T1000 (cell line): ENCODE data around the gene SETD5.

Experiments used
- DNase-seq: peaks from one replicate; lab custom pipeline; 2025; ENCODE audit warnings: mixed read lengths; lab: John Stamatoyannopoulos, UW

Gene SETD5

DNA sequence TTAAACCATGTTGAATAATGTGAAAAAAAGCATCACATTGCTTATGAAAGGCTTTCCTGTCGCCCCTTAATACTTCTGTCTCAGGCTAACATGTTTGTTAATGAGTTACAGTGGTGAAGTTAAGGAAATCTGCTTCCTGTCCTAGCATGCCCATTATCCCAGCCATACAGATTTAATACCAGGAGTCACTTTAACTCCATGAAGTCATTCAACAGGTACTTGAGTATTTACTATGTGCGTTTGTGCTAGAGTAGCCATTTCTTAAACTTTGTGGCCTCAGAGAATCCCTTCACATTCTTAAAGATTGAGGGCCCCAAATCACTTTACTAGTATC lies 10.1 kb upstream of the SETD5 start:
- DNase-seq: no peak

DNA sequence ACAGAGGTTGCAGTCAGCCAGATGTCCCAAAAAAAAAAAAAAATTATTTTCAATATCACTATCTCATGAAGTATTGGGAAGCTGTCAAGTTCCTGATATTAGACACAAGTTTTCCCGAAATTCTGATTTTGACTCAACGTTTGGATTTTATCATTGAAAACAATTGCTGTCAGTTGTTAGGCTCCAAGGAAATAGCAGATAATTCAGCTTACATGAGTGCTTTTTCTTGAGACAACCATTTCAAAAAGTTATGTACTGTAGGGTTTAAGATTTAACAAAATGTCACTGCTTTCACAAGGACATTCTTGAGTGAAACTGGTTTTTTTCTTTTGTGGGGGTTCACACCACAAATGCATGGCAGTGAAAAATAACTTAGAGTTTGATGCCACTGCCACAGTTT lies 9.3 kb upstream of the SETD5 start:
- DNase-seq: no peak

DNA sequence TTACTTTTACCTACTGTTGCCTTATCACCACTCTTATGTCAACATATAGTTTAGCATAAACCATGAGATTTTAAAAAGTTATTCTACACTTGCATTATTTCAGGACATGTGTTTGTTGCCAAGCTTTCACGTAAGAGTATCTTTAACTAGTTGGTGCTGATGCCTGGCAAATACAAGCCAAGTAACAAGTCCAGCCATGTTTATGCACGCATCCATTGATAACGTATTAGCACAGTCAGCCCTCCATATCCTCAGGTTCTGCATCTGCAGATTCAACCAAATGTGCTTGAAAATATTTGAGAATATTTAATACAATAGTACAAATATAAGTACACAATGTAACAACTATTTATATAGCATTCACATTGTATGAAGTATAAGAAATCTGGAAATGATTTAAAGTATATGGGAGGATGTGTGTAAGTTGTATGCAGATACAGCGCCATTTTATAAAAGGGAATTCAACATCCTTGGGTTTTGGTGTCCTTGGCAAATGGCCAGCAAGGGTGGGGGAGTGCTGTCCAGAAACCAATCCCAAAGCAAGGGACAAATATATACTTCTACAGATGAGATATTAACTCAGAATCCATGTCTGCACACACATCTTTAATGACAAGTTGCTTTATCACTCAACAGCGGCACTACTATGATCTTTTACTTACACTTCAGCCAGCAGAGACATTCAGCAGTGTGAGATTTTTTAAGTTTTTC lies 8.7 kb upstream of the SETD5 start:
- no peak for DNase-seq

DNA sequence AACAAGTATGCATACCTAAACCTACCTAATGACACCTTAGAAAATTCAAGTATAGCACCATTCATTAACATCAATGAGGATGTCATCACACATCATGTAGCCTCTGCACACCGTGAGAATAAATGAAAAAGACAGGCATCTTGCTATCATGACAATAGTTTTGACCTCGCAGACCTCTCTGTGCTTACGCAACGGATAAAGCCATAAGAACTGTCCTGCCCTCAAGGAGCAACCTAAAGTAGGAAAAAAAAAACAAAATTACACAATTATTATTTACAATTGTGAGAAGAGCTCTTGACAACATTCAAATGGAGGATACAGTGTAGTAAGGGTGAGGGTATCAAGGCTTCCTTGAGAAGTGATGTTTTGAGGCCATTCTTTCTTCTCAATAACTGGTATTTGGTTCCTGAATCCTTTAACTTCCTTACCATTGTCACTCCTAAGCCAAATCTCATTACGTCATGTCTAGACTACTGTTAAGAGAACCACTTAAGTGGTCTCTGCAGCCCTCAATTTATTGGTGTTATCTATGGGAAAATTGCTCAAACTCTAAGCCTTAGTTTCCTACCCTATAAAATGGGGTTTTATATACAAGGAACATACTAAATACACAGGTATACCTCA lies 7.0 kb upstream of the SETD5 start:
- DNase-seq: no peak

DNA sequence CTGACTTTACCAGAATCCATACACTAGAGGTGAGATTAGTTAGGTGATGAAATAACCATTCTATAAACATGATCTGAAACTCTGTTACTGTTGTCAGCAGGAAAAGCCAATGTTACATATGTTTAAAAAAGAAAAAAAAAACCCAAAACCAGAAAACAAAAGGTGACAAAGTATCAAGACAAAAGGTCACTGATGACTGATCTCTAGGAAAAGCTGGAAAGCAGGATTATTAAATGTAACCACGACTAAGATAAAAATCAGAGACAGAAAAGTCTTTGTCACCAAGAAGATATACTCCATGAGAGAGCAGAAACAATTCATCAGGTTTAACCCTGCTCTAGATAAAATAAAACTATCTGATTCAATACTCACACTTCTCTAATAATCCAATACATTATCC lies 5.4 kb upstream of the SETD5 start:
- DNase-seq: no peak

DNA sequence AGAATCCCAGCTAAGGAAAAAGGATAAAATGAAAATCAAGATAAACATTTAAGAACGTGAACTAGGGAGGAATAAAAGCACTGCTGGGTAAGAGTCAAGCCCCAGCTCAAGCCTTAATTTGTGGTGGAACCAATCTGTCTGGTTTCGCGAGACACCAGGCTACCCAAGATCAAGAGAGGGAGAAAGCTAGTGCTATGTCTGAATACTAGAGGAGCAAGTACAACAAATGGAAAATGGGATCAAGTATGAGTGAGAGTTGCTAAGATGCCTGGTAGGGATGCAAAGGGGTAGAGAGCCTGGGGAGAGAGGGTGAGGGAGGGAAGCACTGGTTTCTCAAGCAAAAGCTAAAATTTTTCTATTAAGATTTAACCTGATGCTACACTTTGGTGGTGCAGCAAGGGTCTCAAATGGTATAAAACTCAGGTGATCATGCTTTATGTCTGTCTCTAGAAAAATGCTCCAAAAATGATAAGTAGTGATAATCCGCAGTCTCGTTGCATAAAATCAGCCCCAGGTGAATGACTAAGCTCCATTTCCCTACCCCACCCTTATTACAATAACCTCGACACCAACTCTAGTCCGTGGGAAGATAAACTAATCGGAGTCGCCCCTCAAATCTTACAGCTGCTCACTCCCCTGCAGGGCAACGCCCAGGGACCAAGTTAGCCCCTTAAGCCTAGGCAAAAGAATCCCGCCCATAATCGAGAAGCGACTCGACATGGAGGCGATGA lies 1.7 kb upstream of the SETD5 start:
- DNase-seq: no peak

DNA sequence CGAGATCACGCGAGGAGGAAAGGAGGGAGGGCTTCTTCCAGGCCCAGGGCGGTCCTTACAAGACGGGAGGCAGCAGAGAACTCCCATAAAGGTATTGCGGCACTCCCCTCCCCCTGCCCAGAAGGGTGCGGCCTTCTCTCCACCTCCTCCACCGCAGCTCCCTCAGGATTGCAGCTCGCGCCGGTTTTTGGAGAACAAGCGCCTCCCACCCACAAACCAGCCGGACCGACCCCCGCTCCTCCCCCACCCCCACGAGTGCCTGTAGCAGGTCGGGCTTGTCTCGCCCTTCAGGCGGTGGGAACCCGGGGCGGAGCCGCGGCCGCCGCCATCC lies 1.1 kb upstream of the SETD5 start:
- no peak for DNase-seq

DNA sequence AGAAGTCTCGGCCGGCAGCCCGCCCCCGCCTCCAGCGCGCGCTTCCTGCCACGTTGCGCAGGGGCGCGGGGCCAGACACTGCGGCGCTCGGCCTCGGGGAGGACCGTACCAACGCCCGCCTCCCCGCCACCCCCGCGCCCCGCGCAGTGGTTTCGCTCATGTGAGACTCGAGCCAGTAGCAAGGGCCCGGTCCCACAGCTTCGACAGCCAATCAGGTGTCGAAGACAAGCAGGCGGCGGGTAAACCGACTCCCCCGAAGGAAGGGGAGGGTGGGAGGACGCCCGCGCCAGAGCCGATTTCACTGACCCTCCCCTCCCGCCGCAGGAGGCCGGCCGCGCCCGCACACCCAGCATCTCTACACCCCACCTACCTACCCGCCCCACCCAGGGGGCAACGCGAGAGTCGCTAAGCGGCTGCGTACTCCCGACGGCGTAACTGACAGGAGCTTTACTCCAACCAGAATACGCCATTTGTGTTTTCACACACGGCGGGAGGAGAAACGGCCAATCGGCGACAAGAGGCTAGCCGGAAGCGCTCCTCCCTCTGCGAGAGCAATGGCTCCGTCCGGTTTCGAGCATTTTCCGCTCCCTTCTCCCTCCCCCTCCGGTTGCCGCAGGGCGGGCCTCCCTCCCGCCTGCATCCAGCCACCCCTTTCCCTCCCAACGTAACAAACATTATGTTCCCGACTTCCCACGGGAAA lies 633 bp upstream of the SETD5 start:
- DNase-seq: peak; percentile 100

DNA sequence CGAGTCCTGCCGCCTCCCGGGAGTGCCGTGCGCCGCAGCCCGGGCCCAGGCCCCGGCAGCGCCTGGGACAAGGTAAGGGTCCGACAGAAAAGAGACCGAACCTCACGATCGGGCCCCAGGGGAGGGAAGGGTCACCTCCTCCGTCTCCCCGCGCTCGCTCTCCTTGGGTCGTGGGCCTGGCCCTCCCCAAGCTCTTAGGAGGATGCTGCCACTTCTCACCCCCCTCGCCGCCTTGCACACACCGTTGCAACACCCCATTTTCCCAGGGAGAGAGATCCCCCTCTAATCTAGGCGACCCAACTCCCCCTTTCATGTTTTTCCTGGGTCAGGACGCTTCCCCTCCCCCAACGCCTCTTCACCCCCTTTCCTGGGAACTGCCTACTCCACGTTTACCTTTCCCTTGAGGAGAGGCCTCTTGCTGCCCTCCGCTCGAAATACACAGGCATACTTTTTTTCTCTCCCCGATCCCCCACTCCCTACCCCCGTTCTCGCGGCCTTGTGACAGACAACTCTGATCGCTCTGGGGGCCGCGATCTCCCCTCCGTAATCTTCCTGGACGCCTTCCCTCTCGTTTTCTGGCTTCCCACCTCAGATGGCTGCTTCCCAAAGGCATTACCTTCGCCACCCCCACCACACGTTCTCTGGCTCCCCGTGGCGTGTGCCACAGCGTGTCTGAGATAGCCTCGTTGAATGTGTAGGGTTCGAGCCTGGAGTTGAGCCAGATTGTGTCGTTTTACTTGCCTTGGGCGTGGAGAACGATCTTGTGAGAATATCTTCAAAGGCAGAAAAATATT lies 688 bp downstream of the SETD5 start:
- DNase-seq: no peak

DNA sequence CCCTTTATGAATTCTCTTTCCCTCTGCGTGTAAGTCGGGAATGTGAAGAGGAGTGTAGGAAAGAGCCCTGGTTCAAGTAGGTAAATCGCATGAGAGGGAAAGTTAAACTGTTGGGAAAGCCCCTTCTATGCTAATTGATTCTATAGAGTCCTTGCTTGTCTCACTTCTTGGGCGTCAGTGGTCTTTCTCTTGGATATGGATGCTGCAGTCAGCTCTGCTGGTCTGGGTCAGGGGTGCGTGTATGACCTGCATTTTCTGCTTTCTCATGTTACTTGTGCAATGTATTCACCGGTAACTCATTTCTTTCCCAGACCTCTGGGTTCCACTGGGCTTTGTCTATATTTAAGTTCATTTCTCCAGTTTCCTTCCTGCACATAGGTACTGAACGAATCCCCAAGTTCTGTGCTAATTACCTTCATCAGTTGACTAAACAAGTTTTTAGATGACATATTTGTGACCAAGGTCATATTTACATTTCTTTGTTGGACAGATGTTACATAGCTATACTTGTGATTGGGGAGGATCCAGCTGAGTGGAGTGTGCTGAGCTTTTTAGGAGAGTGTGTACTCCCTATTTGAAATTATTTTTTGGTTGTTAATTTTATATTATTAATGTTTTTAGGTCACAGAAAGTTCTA lies 1.4 kb downstream of the SETD5 start:
- no peak for DNase-seq

DNA sequence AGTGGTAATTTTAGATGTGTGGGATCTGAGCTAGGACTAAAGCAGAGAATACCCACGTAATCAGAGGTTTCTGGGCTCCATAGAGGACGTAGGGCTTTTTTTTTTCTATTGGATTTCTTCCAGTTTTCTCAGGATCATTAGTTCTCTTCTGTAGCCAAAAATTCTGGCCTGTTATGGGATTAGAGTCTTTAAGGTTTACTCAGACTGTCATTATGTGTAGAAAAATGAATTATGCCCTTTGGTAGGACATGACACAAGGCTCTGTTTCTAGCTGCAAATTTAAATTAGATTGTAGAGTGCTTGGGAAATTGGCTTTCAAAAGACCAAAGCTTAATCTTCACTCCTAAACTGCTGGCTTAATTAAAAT lies 1.9 kb downstream of the SETD5 start:
- no peak for DNase-seq

DNA sequence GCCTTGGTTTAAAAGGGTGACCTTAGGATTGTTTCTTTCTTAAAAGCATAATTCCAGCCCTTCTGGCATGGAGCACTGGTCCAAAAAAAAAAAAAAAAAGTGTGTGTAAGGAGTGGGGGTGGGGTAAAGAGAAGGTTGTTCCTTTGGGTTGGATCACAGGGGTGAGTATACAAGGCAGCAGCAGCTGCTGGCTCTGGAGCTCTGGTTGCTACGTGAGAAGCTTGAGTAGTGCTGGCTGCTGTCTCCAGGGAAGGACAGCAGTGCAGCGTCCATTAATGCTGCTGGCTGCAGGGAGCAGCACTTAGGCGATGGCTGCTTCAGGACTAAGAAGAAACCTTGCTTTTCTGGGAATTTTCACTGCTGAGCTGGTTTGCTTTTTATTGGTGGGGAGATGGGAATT lies 2.3 kb downstream of the SETD5 start:
- peak; percentile 51 for DNase-seq

DNA sequence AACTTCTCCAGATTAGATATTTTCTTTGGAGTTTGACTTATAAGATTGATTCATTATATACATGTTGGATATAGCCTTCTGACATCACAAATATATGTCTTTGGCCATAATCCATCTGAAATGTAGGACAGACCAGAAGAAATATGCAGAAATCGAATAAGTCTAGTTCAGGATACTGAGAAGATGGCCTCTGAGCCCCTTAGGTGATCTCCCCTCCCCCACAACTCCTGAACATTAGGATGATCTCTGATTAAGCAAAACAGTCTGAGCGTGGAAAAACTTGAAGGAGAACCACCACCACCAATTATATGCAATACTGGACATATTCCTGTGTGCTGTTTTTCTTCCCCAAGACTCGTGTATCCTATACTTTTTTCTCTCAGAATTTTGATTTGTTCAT lies 3.2 kb downstream of the SETD5 start:
- DNase-seq: no peak

DNA sequence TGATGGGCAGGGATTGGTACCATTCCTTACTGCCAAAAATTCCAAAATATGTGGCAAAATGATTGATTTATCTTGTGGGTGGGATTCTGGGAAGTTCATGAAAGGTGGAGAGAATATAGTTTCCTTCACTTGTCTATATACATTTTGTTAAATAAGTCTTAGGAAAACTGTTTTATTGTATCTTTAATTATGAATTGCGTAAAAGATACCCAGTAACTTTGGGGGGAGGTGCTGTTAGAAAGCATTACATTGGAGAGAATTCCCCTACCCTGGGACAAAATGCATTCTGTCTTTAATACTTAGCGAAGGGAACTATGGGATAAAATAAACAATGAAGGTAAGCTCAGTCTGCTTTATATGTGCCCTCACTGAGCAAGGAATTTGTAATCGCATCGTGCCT lies 4.6 kb downstream of the SETD5 start:
- DNase-seq: no peak

DNA sequence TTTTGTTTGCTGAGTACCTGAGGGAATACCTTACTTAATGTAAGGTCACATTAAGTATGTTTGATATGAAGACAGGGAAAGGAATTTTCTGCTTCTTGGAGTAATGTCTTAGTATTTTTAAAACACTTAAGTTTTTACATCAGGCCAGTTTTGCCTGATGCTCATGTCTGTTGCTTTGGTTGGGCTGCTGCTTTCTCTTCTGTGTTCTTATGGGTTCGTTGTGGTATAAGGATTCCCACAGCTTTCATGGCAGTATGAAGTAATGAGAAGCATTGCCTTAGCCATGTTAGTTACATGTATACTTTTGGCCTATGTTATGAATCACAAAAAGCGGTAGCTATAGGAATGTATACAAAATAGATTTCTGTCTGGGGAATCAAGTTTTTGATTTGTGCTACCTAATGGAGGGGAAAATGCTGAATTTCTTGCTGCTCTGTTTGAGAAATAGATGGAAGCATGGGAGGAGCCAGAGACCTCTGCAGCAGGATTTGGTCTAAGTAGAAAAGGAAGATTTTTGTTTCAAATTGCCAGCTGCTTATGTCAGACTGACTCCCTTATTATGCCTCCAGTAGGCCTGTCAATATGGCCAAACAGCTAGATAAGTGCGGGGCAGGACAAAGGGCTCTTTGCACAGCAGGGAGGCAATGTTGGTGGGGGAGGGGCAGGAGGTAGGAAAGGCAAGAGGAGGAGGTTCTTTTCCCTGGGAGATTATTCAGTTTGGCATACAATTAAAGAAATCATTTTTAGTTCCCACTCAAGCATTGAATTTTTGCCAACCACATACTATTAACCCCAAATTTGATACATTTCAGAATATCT lies 5.2 kb downstream of the SETD5 start:
- DNase-seq: no peak

DNA sequence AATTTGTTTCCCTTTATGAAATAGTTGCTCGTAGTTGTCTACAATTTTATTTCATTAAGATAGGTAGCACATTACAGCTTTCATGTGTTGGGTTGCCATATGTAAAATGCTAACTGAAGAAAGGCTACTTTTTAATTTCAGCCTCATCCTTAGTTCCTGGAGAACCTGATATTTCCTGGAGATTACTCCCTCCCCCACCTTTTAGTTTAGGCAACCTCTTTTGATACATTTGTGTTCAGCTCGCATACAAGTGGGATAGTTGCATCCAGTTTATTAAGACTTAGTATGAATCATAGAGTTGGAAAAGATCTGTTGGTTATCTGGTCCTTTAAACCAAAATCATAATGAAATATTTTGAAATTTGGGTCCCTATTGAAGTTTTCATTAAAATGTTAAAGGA lies 6.0 kb downstream of the SETD5 start:
- DNase-seq: no peak

DNA sequence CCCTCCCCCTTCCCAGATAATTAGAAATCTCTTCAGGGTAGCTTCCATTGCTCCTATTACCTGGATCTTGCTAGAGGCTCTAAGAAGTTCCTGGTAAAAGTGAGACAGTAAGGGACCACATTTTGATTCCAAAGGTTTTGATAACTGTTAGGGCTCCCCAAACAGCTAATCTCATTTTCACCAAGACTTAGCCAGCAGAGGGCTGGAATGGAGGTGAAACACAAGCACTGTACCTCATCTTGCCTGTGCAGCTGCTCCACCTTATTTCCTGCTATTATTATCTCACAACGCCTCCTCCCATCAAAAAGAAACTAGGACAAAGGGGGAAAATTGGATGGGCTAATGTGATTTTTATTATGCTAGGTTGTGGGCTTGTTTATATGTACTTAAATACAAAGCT lies 7.3 kb downstream of the SETD5 start:
- DNase-seq: no peak

DNA sequence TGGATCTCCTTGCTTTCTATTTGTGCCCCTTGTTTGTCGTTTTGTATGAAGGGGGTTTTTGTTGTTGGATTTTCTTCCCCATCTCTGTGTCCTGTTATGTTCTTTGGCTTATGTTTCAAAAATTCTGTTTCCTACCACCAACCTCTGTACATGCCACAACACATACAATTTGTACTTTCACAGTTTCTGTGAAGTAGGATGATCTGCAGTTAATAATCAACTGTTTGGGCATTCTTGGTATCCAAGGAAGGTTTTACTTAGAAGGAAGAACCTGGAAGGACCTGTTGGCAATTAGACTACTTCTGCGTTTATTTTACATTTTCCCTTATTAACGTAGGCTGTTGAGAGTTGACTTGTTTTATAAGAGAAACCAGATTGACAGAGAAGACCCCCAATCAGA lies 8.3 kb downstream of the SETD5 start:
- no peak for DNase-seq

DNA sequence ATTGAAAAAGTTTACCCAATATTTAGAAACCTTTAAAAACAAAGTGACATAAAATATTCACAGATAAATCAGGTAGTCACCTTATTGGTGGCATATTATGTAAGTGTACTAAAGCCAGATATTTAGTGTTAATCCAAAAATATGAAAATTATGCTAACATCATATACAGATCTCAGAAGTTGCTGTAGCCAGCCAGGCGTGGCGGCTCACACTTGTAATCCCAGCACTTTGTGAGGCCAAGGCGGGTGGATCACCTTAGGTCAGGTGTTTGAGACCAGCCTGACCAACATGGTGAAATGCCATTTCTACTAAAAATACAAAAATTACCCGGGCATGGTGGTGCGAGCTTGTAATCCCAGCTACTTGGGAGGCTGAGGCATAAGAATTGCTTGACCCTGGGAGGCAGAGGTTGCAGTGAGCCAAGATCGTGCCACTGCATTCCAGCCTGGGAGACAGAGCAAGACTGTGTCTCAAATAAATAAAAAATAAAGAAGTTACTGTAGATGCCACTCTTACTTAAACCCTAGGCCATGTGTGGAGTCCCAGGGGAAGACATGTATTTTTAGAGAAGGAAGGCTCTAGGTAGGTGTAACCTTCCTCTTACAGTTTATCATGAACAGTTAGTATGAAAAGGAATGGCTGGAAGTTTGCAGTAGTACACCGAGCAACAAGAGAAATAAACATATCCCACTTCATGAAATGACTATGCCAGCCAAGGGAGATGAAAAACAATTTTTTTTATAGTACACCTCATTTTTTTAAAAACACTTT lies 9.6 kb downstream of the SETD5 start:
- DNase-seq: no peak

DNA sequence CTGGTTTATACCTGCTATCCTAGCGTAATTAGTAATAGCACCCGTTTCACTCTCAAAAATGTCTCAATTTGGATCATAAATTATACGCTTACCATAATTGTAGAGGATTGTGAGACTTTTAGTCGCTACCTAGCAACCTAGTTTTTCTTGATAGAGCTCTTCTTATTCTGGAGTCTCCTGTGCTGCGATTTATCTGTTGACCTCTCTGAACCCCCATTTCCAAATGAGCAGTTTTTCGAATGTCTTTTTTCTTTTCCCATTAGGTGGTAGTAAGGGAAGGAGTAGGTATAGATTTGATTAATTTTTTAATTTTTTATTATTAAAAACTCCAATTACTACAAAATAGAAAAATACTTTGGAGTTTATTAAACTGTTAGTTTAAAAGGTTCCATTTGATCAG lies 10.6 kb downstream of the SETD5 start:
- no peak for DNase-seq
